ENCODE data around the gene SMTNL2.

DNA sequence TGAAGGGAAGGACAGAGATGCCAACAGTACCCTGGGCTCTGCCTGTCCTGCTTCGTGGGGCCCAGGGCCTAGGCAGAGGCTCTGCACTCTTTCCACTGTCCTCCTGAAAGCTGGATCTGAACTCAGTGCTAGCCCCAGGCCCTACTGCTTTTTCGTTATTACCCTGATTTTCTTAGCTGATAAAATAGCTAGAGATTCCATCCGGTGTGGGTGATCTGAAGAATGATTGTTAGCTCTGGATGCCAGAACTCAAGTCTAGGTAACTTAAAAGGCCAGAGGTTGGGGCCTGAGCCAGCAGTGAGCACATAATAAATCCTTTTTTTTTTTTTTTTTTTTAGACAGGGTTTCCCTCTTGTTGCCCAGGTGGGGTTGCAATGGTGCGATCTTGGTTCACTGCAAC lies 27.3 kb upstream of the SMTNL2 start:
- TF ChIP-seq, protein P1, sequence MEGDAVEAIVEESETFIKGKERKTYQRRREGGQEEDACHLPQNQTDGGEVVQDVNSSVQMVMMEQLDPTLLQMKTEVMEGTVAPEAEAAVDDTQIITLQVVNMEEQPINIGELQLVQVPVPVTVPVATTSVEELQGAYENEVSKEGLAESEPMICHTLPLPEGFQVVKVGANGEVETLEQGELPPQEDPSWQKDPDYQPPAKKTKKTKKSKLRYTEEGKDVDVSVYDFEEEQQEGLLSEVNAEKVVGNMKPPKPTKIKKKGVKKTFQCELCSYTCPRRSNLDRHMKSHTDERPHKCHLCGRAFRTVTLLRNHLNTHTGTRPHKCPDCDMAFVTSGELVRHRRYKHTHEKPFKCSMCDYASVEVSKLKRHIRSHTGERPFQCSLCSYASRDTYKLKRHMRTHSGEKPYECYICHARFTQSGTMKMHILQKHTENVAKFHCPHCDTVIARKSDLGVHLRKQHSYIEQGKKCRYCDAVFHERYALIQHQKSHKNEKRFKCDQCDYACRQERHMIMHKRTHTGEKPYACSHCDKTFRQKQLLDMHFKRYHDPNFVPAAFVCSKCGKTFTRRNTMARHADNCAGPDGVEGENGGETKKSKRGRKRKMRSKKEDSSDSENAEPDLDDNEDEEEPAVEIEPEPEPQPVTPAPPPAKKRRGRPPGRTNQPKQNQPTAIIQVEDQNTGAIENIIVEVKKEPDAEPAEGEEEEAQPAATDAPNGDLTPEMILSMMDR (conservative IDR thresholded peaks at IDR 0.05; ENCODE audit: low read depth, low read length), result no peak
- no peak for TF ChIP-seq EZH2phosphoT487 (IDR thresholded peaks at IDR 0.05; ENCODE audit: borderline replicate concordance, low read length)
- TF ChIP-seq EZH2 (IDR thresholded peaks at IDR 0.05; ENCODE audit: low read length, unreplicated experiment), result no peak

Measured in PC-3 (cell line).